ENCODE data around the gene SMARCC1.

- no peak for TF ChIP-seq POLR2A (IDR thresholded peaks at IDR 0.05; ENCODE audit: extremely low read depth, insufficient read length)
- no peak for TF ChIP-seq CTCF (IDR thresholded peaks at IDR 0.05; ENCODE audit: low read depth, low read length)
Measured at GRCh38 chr3:47613722-47614121, 168.0 kb downstream of the SMARCC1 start.
